Measurements from ENCODE around the gene IFT52. TPM values are rescaled to one million over a fixed set of nuclear protein-coding genes. Genes with fewer than 3 reads are reported as not detected.
"Not testable (repeated sequence)": the region's sequence is repeated elsewhere in the genome, so short reads cannot be mapped to it uniquely, and the experiment has no call there.

The IFT52 gene
- total RNA-seq, 1 experiment from 2014 or later = 30.8 TPM

- Mint-ChIP-seq H3K27ac (ENCODE audit: unreplicated experiment) (peak overlapping the region; percentile 81), H3K27me3 (ENCODE audit: unreplicated experiment) (no peaks in the 10 kb centered on the region), H3K4me1 (ENCODE audit: low read depth, unreplicated experiment) (peaks cover 22% of the 10 kb centered on the region), H3K36me3 (ENCODE audit: insufficient read depth, unreplicated experiment) (peaks cover 24% of the 10 kb centered on the region), H3K9me3 (ENCODE audit: low read depth, unreplicated experiment) (no peaks in the 10 kb centered on the region), H3K4me3 (ENCODE audit: low read depth, unreplicated experiment) (peak overlapping the region; percentile 99)
- intact Hi-C loops (cut with micrococcal nuclease; ENCODE audit: unreplicated experiment) = loop anchor here (1.0 to 5.0 kb wide), 3 partner anchors 31 to 133 kb away; partner anchors contain the start of genes SGK2 and SRSF6
- DNase-seq = peak; percentile 29
- no peak for TF ChIP-seq CTCF (IDR thresholded peaks at IDR 0.05; ENCODE audit: unreplicated experiment)
- no TSS peak for BruUV-seq (replicated peaks)
- CTCF ChIA-PET = interaction anchor here (0.7 to 1.6 kb wide), 5 partner anchors 21 to 133 kb away, joined by 3 to 16 read pairs (median 3); partner anchors contain the start of gene SRSF6
Observed at GRCh38 chr20:43590036-43590391, 723 bp upstream of the IFT52 start.

- BruUV-seq (replicated peaks); H3K9me3 Mint-ChIP-seq (ENCODE audit: low read depth, unreplicated experiment); H3K4me3 Mint-ChIP-seq (ENCODE audit: low read depth, unreplicated experiment); CTCF ChIA-PET; H3K27me3 Mint-ChIP-seq (ENCODE audit: unreplicated experiment); H3K4me1 Mint-ChIP-seq (ENCODE audit: low read depth, unreplicated experiment); H3K27ac Mint-ChIP-seq (ENCODE audit: unreplicated experiment); DNase-seq; intact Hi-C loops (cut with micrococcal nuclease; ENCODE audit: unreplicated experiment); H3K36me3 Mint-ChIP-seq (ENCODE audit: insufficient read depth, unreplicated experiment): not testable (repeated sequence)
Observed at GRCh38 chr20:43601960-43602359, 11.2 kb downstream of the IFT52 start.

GRCh38 chr20:43603124-43603523, 12.4 kb downstream of the IFT52 start:
- no peak for TF ChIP-seq CTCF (IDR thresholded peaks at IDR 0.05; ENCODE audit: unreplicated experiment)
- intact Hi-C loops (cut with micrococcal nuclease; ENCODE audit: unreplicated experiment) = no loop called here
- Mint-ChIP-seq H3K9me3 (ENCODE audit: low read depth, unreplicated experiment) (no peaks in the 10 kb centered on the region), H3K27ac (ENCODE audit: unreplicated experiment) (no peak overlapping the region), H3K27me3 (ENCODE audit: unreplicated experiment) (no peaks in the 10 kb centered on the region), H3K4me3 (ENCODE audit: low read depth, unreplicated experiment) (no peak overlapping the region), H3K4me1 (ENCODE audit: low read depth, unreplicated experiment) (no peaks in the 10 kb centered on the region), H3K36me3 (ENCODE audit: insufficient read depth, unreplicated experiment) (peaks cover 5% of the 10 kb centered on the region)
- no TSS peak for BruUV-seq (replicated peaks)
- CTCF ChIA-PET = no interaction called here
- no peak for DNase-seq

GRCh38 chr20:43605715-43606114, 15.0 kb downstream of the IFT52 start:
- CTCF ChIA-PET = interaction anchor here (0.7 kb wide), 2 partner anchors 57 to 1066 kb away, joined by 3 read pairs; no protein-coding TSS in a partner anchor
- no peaks in the 10 kb centered on the region for H3K4me1 Mint-ChIP-seq (ENCODE audit: low read depth, unreplicated experiment)
- H3K27ac Mint-ChIP-seq (ENCODE audit: unreplicated experiment) = no peak overlapping the region
- TF ChIP-seq CTCF (IDR thresholded peaks at IDR 0.05; ENCODE audit: unreplicated experiment) = no peak
- no peak for DNase-seq
- H3K4me3 Mint-ChIP-seq (ENCODE audit: low read depth, unreplicated experiment) = no peak overlapping the region
- intact Hi-C loops (cut with micrococcal nuclease; ENCODE audit: unreplicated experiment) = no loop called here
- H3K9me3 Mint-ChIP-seq (ENCODE audit: low read depth, unreplicated experiment) = no peaks in the 10 kb centered on the region
- H3K27me3 Mint-ChIP-seq (ENCODE audit: unreplicated experiment) = no peaks in the 10 kb centered on the region
- H3K36me3 Mint-ChIP-seq (ENCODE audit: insufficient read depth, unreplicated experiment) = peaks cover 9% of the 10 kb centered on the region
- no TSS peak for BruUV-seq (replicated peaks)

GRCh38 chr20:43607278-43607677, 16.5 kb downstream of the IFT52 start:
- not testable (repeated sequence) for H3K4me1 Mint-ChIP-seq (ENCODE audit: low read depth, unreplicated experiment); H3K36me3 Mint-ChIP-seq (ENCODE audit: insufficient read depth, unreplicated experiment)

More at GRCh38 chr20:43607278-43607677, 16.5 kb downstream of the IFT52 start:
- intact Hi-C loops (cut with micrococcal nuclease; ENCODE audit: unreplicated experiment); BruUV-seq (replicated peaks); DNase-seq; H3K27me3 Mint-ChIP-seq (ENCODE audit: unreplicated experiment); H3K4me3 Mint-ChIP-seq (ENCODE audit: low read depth, unreplicated experiment); H3K9me3 Mint-ChIP-seq (ENCODE audit: low read depth, unreplicated experiment); H3K27ac Mint-ChIP-seq (ENCODE audit: unreplicated experiment); CTCF ChIA-PET: not testable (repeated sequence)
